ENCODE measurements around the gene TTLL12.
A peak's percentile ranks its signal among the peaks of the same experiment; 100 is the strongest.
"Not testable (repeated sequence)": the region's sequence is repeated elsewhere in the genome, so short reads cannot be mapped to it uniquely, and the experiment has no call there.

The TTLL12 gene

DNA sequence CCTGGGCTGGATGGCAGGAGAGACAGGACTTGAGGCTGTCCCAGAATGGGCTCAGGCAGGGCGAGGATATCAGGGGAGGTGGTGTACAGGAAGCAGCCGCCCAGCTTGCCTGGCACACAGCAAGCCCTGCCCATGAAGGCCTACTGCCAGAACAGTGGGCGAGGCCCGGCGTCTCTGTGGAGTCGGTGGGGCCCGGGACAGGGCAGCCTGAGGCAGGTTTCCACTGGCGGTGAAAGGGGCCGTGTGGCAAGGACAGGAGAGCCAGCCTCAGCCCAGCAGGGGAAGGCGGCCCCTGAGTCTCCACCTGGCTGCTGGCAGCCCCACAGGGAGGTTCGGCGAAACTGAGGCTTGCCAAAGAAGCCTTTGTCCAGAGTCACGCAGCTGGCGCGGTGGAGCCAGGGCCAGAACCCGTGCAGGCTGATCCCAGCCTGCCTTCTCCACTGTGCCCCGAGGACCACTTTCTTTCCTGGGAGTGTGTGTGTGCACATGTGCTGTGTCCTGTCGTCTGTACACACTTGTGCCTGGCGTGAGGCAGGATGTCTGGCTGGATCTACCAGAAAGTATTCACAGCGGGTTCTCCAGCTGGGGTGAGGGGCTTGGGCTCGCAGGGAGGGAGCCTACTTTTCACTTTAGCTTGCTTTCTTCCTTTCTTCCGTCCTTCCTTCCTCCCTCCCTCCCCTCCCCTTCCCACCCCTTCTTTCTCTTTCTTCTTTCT lies 34.4 kb downstream of the TTLL12 start:
- ChIA-PET POLR2A (interaction anchor here (1.3 kb wide), 1 partner anchor 12 kb away, joined by 5 read pairs; no protein-coding TSS in a partner anchor), CTCF (no interaction called here)
- TF ChIP-seq, protein P1, sequence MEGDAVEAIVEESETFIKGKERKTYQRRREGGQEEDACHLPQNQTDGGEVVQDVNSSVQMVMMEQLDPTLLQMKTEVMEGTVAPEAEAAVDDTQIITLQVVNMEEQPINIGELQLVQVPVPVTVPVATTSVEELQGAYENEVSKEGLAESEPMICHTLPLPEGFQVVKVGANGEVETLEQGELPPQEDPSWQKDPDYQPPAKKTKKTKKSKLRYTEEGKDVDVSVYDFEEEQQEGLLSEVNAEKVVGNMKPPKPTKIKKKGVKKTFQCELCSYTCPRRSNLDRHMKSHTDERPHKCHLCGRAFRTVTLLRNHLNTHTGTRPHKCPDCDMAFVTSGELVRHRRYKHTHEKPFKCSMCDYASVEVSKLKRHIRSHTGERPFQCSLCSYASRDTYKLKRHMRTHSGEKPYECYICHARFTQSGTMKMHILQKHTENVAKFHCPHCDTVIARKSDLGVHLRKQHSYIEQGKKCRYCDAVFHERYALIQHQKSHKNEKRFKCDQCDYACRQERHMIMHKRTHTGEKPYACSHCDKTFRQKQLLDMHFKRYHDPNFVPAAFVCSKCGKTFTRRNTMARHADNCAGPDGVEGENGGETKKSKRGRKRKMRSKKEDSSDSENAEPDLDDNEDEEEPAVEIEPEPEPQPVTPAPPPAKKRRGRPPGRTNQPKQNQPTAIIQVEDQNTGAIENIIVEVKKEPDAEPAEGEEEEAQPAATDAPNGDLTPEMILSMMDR (IDR thresholded peaks at IDR 0.05; ENCODE audit: insufficient read depth, low read length, missing control alignments) = no peak
- no peak for DNase-seq (ENCODE audit: low read depth, low spot score)
- H3K4me3 ChIP-seq (ENCODE audit: low read depth, low read length) = peak overlapping the region; percentile 83

DNA sequence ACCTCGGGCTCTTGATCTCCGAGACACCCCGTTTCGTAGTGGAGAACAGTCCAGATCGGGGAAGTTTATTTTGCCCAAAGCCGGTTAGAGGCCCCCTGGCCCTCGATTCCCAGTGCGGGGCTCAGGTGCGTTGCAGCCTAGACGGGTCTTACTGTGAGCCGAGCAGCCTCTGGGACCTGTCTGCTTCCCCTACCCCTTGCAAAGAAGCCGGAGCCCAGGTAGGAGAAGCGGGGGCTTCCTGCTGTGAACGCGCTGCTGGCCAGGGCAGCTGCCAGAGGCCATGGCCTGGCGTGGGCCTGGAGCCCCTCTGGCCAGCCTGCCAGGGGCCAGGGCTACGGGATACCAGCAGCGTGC lies 35.0 kb downstream of the TTLL12 start:
- DNase-seq (ENCODE audit: low read depth, low spot score) = no peak
- TF ChIP-seq, protein P1 (IDR thresholded peaks at IDR 0.05; ENCODE audit: insufficient read depth, low read length, missing control alignments) = no peak
- peak overlapping the region; percentile 83 for H3K4me3 ChIP-seq (ENCODE audit: low read depth, low read length)
- ChIA-PET CTCF (no interaction called here), POLR2A (interaction anchor here (1.3 kb wide), 1 partner anchor 12 kb away, joined by 5 read pairs; no protein-coding TSS in a partner anchor)

DNA sequence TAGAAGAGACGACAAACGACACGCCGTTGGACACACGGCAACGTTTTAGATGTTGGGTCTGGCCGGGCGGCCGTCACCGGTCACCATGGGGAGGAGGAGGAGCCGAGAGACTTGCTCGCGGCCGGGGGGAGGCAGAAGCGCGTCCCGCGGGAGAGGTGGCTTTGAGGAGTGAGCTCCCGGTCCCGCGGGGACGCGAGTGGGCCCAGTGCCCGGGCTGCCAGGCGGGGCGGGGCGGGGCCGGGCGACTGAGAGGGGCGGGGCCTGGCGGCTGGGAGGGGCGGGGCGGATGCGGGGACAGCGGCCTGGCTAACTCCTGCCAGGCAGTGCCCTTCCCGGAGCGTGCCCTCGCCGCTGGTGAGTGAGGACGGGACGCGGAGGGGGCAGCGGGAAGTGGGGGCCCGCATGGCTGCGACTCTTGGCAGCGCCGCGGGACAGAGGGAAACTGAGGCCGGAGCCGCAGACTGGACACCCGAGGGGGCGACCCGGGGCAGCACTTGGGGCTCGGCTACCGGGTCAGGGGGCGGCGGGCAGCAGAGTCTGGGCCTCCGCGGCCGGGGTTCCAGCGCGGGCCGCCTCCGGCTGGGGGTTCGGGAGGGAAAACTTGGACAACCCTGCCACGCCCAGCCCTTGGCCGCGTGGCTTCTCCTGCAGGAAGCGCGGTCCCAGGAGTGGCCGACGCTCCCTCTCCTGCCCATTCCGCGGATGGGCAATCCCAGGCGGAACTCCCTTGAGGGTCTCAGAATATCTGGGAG lies 35.5 kb downstream of the TTLL12 start, which contains the start of gene TSPO:
TSS of gene TSPO (plus strand) at position 309 of the 752 bp plus-strand sequence. CDS start 7,680 bp downstream, outside the sequence.
- TF ChIP-seq, protein P1 (IDR thresholded peaks at IDR 0.05; ENCODE audit: insufficient read depth, low read length, missing control alignments) = no peak
- peak within 1 kb of the TSS; percentile 83 for H3K4me3 ChIP-seq (ENCODE audit: low read depth, low read length)
- ChIA-PET POLR2A (interaction anchor here (1.0 to 1.3 kb wide), 2 partner anchors 13 to 17 kb away, joined by 3 to 5 read pairs; no protein-coding TSS in a partner anchor), CTCF (interaction anchor here (0.8 kb wide), 1 partner anchor 36 kb away, joined by 3 read pairs; no protein-coding TSS in a partner anchor)
- DNase-seq (ENCODE audit: low read depth, low spot score) = no peak

DNA sequence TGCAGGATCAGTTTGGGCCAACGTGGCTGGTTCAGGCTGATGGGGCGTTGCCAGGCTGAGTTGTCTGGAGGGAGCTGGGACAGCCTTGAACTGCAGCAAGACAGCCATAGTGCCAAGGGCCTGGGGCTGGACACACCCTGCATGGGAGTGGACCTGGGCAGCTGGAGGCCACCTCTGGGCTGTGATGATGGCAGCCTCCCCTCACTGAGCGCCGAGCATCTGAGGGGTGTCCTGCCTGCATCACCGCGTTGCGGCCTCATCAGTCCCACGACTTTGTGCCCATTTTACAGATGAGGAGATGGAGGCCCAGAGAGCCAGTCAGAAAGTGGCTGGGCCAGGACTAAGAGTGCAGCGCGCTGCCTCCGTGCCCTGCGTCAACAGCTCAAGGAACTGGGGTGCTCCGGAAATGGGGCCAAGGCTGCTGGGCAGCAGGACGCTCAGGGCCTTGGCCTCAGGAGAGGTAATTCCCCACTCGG lies 36.2 kb downstream of the TTLL12 start:
- peak overlapping the region; percentile 83 for H3K4me3 ChIP-seq (ENCODE audit: low read depth, low read length)
- TF ChIP-seq, protein P1 (IDR thresholded peaks at IDR 0.05; ENCODE audit: insufficient read depth, low read length, missing control alignments) = no peak
- ChIA-PET CTCF (interaction anchor here (0.8 kb wide), 1 partner anchor 37 kb away, joined by 3 read pairs; no protein-coding TSS in a partner anchor), POLR2A (interaction anchor here (1.0 kb wide), 1 partner anchor 18 kb away, joined by 3 read pairs; no protein-coding TSS in a partner anchor)
- DNase-seq (ENCODE audit: low read depth, low spot score) = no peak

DNA sequence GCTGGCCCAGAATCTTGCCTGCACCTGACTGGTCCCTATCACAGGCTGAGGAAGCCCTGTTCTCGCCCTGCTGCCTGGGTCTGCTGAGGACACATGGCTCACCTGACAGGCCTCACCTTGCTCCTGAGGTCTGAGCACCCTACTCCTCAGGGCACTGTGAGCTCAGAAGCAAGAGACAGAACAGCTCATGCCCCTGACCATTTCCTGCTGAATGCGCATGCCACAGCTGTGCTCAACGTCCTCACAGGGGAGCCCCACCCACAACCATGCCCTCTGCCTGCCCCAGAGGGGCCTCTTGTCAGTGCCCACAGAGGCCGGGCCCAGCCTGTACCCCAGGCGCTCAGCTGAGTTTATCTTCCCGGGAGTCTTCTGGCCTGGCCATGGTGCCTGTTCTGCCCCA lies 38.4 kb downstream of the TTLL12 start:
- CTCF ChIA-PET = interaction anchor here (1.1 kb wide), 1 partner anchor 11 kb away, joined by 3 read pairs; no protein-coding TSS in a partner anchor
- TF ChIP-seq, protein P1 (IDR thresholded peaks at IDR 0.05; ENCODE audit: insufficient read depth, low read length, missing control alignments) = no peak
- DNase-seq (ENCODE audit: low read depth, low spot score) = no peak
- POLR2A ChIA-PET = no interaction called here
- no peak overlapping the region for H3K4me3 ChIP-seq (ENCODE audit: low read depth, low read length)

DNA sequence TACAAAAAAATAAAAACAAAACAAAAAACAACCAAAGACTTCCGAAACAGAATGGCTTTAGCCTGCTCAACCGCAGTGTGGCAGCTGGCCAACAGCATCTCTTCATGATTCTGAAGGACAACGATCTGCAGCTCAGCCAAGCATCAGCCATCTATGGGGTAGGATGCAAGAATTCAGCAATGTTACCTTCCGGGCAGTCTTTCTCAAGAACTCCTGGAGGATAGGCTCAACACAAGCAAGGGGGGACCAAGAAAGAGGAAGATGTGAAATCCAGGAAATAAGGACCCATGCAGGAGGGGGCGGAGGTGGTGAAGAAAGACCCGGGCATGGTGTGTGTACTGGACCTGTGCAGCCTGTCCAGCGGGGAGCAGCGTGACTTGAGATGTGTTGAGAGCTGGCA lies 39.1 kb downstream of the TTLL12 start:
- no peak for DNase-seq (ENCODE audit: low read depth, low spot score)
- TF ChIP-seq, protein P1 (IDR thresholded peaks at IDR 0.05; ENCODE audit: insufficient read depth, low read length, missing control alignments) = no peak
- CTCF ChIA-PET = no interaction called here
- POLR2A ChIA-PET = no interaction called here
- H3K4me3 ChIP-seq (ENCODE audit: low read depth, low read length) = no peak overlapping the region

DNA sequence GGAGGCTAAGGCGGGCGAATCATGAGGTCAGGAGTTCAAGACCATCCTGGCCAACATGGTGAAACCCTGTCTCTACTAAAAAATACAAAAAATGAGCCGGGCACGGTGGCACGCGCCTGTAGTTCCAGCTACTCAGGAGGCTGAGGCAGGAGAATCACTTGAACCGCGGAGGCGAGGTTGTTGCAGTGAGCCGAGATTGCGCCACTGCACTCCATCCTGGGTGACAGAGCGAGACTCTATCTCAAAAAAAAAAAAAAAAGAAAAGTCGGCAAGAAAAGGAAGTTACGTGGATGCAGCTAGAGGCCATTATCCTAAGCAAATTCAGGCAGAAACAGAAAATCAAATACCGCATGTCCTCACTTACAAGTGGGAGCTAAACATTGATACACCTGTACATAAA lies 40.6 kb downstream of the TTLL12 start:
- DNase-seq (ENCODE audit: low read depth, low spot score); CTCF ChIA-PET; POLR2A ChIA-PET; H3K4me3 ChIP-seq (ENCODE audit: low read depth, low read length): not testable (repeated sequence)

DNA sequence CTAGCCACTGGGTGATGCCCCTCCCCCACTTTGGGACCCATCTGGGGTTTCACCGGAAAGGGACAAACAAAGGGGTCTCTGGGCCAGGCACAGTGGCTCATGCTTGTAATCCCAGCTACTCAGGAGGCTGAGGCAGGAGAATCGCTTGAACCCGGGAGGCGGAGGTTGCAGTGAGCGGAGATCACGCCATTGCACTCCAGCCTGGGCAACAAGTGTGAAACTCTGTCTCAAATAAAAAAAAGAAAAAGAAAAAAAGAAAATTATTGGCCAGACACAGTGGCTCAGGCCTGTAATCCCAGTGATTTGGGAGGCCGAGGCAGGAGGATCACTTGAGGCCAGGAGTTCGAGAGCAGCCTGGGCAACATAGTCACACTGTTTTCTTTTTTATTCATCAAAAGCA lies 41.6 kb downstream of the TTLL12 start:
- H3K4me3 ChIP-seq (ENCODE audit: low read depth, low read length); CTCF ChIA-PET; POLR2A ChIA-PET; DNase-seq (ENCODE audit: low read depth, low spot score): not testable (repeated sequence)

Measured in AG04449 (cell line).